Activated gamma-delta T cell treated with anti-CD3 and anti-CD28 coated beads, Interleukin-2, amount 50 U/mL, for 16 hours (primary cell): Measurements from ENCODE around the gene ANKS6.

ENCODE experiments used
- DNase-seq: peaks from one replicate; pipeline ENCODE4 v3.0.0-alpha.2; 2020; ENCODE audit warnings: low read depth

ANKS6 gene

DNA sequence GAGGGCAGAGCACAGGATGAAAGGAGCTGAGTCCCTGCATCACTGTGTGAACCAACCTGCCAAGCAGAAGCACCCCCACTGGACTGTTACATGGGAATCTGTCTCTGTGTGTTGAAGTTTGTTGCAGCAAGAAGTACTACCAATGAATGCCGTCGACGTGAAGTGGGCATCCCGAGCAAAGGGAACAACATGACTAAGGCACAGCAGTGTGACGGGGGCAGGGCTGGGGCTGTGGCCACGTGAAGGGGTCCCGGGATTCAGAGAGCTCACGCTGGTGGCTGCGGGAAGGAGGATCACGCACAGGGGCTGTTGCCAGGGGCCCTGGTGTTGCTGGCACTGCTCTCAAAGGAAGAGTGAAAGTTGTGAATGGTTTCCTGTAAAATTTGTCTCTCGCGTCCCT, 60.1 kb downstream of the ANKS6 start:
- DNase-seq, result no peak

DNA sequence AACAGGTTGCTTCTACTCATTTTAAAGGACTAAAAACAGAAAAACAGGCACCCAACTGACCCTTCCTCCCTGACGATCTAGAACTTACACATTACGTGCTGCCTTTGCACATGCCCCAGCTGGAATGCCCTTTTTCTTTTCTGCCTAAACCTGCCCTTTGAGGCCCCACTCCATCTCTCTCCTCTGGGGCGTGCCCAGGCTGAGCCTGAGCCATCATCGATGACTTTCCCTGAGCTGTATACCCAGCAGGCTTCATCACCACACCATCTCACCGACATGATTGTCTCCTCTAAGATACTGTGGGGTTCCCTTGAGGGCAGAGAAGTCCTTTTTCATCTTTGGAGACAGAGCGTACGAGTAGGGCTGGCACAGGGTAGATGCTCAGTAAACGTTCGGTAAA, 63.6 kb downstream of the ANKS6 start:
- no peak for DNase-seq

DNA sequence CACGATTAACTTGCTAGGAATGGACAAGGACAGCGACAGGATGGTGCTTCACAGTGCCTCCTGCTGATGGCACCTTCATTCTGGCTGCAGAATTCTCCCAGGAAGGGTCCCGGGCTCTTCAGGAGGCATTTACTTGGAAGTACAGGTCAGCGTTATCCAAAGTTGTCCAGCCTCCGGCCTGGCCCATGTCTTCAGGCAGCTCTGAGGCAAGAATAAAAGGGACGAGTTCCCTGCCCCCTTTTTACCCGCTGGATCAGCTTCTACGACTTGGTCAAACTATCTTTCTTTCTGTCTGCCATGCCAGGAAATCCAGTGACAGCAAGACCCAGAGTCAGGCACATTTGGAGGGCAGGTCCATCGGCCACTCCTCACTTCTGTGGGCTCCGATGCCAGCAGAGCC, 64.3 kb downstream of the ANKS6 start:
- no peak for DNase-seq

DNA sequence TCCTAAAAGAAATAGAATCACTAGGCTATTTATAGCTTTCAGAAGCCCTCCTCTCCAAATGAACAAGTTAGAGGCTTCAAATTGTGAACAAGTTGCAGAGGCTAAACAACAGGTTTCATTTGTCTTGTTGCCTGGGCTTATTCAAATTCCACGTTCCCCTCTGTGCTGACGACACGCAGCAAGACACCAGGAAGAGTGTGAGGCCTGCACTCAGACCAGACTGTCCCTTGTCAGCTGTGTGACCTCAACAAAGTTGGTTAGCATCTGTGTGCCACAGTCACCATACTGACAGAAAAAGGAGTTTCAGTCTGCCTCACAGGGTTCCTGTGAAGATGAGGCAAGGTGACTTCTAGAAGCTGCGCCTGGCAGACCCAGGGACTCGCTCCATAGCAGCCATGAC, 65.5 kb downstream of the ANKS6 start:
- DNase-seq, result no peak

DNA sequence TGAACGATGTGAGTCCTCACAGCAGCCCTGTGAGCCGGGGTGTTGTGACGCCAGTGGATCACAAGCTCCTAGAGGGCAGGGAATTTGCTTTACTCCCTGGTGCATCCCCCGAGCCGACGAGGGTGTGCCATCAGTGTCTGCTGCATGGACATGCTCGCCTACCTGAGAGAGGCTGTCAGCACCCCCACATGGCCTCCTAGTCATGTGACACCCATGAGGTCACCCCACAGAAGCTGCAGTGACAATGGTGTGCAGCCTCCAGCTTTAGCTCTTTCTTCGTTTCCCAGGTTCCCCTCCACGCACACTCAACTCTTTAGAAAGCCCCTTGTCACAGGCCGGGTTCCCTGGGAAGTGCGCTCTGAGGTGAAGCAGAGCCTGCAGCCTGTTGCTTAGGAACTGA, 67.9 kb downstream of the ANKS6 start:
- no peak for DNase-seq

DNA sequence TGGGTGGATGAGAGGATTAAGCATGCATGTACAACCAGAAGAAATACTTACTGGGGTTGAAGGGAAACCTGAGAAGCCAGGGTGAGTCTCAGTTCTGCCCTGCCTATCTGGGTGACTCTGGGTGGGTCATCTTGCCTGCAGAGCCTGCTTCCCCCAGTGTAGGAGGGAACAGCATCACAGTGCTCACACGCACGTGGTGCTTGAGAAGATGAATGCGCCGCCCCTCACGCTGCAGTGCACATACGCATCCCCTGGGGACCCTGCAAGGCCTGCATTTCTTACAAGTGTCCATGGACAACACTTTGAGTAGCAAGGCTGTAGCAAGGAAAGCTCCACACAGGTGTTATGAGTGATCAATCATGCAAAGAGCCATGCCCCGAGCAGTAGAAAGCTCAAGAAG, 68.9 kb downstream of the ANKS6 start:
- no peak for DNase-seq

DNA sequence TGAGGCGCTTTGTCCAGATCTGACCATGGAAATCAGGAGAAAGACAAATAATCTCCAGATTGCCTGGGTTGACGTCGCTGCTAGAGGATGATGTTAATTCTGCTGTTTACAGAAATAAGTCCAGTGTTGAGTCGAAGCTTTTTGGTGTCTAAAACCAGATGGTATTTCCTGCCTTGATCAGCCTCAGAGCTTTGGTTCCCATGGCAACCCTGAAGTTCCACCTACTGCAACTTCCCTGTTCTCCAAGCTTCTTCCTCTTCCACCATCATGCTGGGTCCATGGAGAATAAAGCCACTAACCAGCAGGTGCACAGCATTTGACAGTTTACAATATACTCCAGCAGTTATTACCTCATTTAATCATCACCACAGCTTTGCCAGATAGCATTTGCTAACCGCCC, 69.6 kb downstream of the ANKS6 start:
- no peak for DNase-seq

DNA sequence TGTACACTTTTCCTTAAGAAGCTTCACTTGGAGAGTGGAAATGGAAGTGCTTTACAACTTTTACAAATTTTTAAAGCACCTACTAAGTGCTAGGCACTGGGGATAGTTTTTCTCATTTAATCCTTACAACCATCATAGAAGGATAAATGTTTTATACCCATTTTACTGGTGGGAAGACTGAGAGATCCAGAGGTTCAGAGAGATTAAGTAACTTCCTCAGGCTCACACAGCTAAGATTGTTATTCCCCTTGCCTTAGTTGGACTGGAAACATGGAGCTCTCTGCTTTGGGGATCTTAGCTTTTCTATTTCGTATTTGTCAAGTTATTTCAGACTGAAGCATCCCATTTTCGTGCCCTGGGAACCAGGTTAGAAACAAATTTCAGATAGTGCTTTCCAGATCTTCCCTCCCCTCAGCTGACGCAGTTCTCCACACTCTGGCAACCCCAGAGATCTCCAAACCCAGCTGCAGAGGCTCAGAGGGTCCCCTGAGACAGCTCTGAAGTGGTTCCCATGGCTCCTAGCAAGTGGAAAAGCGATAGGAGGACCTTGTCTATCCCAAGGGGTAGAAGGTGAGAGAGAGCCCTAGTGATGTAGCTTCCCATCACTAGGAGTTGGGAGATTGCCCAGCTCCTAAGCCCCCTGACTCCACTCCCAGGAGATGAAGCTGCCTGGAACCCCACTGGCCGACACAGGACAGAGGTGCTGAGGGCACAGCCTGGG, 71.4 kb downstream of the ANKS6 start:
- DNase-seq, result no peak

DNA sequence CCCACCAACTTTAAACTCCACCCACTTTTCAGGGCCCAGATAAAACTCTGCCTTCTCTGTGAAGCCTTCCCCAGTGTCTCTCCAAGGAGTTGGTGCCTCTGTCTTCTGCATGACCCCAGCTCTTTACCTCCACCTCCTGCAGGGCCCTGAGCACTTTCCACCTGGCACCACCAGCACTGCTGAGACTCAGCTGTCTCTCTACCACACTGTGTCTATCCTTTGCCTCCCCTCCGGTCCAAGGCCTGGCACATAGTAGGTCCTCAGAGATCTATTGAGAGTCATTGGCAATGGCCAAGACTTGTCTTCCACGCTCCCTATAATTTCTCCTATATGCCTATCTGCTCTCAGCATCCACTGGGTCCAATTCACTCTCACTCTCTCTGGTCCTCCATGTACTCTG, 74.7 kb downstream of the ANKS6 start:
- no peak for DNase-seq

DNA sequence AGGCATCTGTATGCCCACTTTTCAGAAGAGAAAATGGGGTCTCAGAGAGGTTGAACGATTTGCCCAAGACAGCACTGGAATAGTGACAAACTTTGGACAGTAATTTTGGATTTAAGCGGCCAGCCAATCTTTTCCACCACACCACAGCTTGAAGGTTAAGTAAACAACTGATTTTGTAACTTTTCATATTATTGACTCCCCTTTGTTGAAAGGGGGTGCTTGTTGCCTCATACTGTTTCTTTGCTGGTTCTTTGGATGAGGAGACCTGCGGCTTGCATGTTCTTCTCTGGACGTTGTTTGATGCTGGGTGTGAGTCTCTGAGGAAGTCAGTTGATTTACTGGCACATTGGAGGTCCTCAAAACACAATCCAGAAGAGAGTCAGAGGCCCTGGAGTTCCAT, 76.0 kb downstream of the ANKS6 start:
- no peak for DNase-seq

DNA sequence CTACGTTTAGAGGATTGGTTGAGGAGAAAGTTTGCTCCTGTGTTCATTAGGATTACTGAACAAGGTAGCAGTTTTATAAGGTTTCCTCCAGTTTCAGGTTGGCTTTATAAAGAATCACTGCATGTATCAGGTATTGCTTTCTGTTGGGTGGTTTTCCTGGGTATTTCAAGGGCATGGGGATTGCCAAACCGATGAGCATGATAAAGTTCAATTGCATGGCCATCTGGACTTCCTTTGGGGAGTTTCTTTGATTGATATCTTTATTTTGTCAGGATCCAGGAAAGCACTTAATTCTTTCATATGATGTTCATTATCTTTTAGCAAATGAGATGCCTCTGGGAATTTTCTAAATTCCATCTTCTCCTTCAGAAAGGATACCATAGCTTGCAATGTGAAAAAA, 77.3 kb downstream of the ANKS6 start:
- DNase-seq, result no peak

DNA sequence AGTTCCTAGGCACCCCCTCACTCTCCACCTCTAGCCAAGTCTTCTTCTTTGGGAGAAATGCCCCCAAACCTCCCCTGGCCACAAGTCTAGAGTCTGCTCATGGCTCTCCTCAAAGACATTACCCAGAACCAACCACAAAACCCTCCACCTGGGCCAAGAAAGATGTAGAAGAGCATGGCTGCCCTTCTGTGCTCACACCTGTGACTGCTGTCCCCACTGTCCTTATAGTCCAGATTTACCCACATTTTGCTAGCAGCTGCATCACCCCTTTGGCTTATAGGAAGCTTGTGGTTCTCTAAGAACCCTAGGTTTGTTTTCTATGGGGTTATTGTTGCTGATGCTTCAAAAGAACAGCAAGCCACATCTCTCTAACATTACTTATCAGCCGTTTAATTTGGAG, 81.5 kb downstream of the ANKS6 start:
- DNase-seq, result no peak

DNA sequence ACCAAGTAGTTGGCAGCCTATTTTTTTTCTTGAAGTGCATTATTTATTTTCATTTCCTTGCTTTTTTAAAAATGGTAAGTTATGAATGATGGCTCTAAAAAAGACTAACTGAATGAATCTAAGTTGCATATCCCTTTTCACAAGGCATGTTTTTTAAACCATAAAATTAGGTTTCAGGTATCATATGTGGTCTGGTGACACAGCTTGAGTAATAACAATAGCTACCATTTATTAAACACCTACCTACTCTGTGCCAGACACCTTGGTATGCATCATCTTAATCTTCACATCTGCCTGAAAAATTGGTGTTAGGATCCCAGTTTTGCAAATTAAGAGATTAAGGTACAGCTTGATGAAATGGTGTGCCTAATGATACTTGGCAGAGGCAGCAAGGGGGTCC, 83.4 kb downstream of the ANKS6 start:
- DNase-seq, result no peak

DNA sequence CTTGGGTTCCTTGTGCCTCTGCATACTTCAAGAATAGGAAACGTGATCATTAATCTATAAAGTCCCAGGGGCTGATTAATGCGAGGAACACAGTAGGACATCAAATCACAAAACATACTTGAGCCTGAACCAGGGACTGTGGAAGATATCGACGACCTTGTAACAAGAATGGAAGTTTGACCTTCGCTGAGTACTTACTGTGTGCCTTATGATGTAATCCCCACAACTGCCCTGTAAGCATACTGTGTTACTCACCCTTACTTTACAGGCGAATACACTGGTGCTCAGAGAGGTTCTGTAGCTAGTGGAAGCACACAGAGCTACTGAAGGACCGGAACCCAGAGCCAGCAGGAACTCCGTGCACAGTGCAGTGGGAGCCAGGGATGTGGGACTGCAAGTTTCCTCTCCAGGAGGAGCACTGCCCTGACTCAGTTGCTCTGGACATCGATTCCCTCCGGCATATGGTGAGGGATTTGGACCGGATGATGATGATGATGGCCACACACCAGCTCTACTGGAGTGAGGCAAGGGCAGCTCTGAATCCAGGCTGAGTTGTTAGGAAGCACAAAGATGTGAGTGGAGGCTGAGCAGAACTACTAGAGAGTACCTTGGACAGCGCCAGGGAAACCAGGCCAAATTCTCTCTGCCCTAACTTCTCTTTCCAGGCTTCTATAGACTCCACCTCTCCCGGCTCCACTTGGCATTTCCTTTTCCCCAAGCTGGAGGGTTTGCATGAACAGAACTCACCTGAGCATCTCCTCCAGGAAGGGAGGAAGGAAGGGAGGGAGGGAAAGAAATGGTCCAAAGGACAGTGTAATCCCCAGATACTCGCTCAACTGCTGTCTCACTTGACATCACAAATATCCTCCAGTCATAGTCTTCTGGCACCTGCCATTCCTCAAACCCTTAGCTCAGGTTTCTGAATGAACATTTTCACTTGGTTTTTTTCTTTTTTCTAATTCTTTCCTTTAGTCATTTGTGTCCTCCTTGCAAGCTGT, 86.1 kb downstream of the ANKS6 start:
- DNase-seq, result no peak

DNA sequence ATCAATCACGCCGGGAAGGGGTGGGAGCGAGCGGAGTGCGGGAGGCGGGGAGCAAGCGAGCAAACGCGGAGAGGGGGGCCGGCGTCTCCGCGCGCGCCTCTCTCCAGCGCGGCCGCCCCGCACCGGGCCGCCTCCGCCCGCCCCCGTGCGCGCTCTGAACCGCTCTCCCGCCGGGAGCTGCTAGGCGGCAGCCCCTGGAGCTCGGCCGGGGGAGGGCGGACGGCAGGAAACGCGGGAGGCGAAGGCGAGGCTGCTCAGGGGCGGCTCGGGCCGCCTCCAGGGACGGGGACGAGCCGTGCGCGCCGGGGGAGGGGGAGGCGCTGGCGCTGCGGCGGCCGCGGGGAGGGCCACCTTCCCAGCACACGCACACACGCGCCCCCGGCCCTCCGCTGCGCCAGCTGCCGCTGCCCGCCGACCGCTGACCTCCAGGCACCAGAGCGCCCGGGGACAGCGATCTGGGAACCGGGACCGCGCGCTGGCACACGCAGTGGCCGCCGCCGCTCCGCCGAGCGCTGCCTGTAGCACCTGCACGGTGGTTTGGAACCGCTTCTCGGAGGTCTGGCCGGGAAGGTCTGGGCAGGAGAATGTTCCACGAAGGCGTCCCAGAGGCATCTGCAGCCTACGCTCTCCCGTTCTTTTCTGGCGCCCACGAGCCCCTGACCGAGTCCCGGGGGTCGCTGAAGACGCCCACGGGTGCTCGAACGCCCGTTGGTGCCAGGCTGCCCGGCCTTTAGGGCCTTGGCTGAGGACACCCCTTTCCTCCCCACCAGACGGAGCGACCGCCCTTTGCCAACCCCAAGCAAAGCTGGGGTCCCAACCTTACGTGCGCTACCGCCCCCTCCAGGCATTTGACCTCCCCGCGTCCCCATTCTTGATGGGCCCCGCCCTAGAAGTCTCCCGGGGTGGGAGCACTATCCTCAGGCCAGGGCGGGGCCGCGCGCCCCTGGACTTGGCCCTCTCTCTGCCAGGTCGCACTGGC, 87.1 kb downstream of the ANKS6 start, which contains the start of gene GABBR2:
Gene GABBR2 (minus strand): TSS at position 3 of the 979 bp plus-strand sequence. CDS start 198 bp downstream, outside the sequence.
- no peak for DNase-seq

DNA sequence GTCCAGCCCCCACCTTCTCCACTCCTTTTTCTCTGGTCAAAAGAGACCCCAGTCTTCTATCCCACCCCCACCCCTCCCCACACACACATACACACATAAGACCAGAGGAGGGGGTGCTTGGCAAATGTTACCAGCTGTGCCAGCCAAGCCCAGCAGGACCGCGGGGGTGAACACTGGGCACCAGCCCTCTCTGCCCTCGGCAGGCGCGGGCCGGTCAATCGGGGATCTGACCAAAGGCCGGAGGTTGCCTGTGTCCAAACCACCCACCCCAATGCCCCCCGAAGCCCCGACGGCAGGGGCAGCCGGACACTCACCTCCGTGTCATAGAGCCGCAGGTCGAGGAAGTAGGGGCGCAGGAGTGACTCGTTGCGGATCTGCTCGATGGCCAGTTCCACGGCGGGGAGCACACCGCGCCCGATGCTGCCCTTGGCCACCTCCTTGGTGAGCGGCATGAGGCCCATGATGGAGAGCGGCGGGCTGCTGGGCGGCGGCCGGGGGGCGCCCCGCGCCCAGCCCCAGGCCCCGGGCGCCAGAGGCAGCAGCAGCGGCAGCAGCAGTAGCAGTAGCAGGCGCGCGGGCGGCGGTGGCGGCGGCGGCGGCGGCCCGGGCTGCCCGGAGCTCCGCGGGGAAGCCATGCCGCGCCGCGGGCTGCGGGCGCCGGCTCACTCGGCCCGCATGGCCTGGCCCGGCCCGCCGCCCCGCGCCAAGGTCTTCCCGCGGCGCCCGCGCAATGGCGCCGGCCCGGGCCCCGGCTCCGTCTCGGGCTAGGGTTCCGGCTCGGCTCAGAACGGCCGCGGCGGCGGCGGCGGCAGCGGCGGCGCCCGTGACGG, 88.0 kb downstream of the ANKS6 start:
- no peak for DNase-seq

DNA sequence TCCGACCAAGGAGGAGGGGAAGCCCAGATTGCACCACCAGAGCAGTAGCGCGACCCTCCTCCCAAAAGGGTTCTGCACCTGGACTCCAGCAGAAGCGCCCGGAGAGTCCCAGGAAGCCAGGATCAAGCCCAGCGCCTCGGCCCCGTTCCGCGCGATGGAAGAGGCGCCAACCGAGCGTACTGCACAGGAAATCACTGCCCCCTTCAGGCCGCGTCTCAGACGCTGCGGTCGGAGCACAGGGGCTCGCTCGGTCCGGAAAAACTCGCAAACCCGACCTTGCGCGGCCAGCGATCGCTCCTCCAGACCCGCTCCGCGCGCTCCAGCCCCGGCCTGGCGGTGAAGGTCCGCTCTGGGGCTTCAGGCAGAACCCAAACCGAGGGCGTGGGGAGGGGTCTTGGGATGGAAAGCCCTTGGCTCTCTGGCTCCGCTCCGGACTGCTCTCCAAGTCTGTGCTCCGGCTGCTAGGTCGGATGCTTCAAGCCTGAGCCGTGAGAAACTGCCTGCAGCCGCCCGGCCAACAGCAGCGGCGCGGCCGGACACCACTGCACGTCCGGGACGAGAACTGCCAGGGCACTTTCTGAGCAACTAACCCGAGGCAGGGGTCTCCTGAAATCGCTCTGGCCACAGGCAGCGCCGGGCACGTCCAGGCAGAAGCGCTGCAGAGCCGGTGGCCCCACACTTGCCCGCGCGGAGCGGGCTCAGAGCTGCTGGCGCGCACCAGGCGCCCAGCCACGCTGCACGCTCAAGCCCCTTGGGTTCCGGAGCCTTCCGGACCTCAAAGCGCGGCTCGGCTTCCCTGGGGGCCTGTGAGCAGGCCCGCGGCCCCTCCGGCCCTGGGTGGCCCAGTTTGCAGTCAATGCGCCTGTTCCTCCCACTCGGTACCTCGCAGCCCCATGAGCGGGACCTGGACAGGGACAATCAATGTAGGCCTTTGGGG, 88.9 kb downstream of the ANKS6 start:
- DNase-seq, result no peak

DNA sequence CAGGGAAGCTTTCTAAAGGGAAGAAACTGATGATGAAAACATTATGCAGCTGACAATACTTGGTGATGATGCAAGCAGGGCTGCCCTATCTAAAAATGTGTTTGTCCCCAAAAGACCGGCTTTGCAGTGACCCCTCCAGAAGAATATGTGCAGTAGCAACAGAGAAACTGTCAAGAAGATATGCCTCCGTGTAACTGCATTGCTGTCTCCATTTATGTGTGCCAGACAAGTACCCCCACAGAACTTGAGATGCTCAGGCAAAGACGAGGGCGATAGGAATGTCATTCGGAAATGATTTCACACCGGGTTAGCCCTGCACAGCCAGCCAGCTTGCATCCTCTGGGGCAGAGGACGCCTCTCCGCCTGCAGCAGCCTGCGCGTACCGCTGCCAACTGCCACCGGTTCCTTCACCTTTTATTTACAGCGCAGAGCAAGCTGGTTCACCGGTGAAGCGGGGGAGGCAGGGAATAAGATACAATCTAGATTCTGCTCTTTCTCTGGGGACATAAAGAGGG, 89.6 kb downstream of the ANKS6 start:
- DNase-seq, result no peak

DNA sequence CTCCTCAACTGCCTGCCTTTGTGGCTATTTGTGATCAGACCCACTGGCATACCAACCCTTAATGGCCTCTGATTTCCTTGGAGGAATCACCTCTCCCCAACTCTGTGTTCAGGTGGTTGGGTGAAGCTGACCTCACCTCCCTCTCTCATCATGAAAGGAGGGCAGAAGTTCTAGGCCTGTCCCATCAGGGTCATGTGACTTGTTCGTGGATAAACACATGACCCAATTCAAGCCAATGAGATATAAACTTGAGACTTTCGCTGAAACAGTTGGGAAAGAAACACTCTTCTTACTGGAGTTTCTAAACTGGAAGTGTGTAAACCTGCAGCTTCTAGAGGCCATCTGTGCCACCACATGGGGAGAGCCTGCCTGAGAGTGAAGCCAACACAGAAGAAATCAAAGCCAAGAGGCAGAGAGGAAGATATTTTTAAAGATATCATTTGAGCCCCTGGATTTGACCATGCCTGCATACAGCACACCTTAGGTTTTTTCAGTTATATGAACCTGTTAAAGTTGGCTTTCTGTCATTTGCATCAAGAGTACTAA, 93.4 kb downstream of the ANKS6 start:
- no peak for DNase-seq
